ENCODE results near the gene INIP.

INIP gene

DNA sequence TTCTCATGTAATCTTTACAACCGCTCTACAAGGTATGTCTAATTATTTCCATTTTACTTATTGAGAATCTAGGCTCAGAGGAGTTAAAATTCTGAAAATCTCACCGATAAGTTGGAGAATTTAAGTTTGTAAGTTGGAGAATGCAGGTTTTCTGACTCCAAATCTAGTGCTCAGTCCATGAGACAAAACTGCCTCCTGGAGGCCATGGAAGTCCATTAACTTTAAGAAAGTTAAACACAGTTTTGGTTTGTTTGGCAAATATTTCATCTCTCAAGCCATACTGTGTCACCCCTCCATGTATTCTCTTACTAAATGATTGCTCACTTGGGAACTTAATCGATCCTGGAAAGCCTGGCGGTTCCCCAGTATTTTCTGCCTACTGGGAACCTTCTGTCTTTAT lies 52.6 kb downstream of the INIP start:
- DNase-seq = no peak

GRCh38 chr9:112664531-112664930 lies 53.4 kb downstream of the INIP start:
- no peak for DNase-seq

DNA sequence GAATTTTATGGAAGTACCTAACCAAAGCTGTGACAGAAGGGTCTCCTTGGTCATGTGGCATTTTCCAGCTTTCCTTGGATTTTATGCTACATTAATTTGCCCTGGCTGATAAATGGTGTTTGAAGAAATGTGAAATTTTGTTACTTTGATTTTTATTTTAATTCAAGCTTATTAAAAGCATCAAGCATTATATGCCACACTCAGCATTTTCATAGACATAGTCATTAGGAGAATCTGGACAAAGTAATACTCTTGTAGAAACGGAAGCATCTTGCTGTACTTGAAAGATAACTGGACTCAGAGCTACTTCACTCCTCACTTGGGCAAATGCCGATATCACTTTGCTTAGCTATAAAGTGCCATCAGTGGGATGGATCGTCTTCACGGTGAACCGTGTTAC lies 54.2 kb downstream of the INIP start:
- DNase-seq = no peak

- DNase-seq = no peak
Observed at GRCh38 chr9:112659906-112660305, 58.0 kb downstream of the INIP start.

DNA sequence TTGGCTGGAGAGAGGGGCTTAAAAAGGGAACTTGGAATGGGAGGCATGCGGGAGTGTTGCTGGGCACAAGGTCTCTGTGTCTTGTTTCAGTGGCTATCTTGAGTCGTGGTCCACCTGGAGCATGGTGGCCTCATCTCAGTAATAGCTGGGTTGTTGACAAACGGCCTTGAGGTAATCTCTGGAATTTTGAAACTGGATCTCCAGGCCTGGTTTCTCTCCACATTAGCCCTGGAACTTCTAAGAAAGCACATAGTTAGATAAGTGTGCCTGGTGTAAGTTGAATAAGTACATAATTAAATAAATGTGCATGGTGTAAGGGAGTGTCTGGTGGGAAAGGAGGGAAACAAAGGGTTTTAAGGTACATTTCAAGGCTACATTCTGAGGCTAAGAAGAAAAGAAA lies 62.2 kb downstream of the INIP start:
- DNase-seq = no peak

DNA sequence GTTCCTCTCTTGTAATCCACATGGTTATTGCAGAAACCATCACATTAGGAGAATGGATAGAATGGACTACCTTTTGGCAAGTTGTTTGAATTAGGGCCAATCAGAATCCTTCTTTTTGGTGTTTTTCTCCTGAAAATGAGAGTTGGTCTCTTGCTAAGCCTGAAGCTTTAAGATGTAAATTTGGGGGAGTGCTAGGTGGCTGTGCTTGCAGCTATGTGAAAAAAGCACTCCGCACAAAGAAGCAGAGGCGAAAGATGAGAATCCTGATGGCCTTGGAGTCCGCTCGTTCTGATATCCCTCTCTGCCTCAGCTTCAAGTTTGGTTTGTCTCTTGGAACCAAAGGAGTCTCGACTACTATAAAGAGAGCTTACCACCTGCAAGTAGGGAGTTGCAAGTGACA lies 63.6 kb downstream of the INIP start:
- no peak for DNase-seq

DNA sequence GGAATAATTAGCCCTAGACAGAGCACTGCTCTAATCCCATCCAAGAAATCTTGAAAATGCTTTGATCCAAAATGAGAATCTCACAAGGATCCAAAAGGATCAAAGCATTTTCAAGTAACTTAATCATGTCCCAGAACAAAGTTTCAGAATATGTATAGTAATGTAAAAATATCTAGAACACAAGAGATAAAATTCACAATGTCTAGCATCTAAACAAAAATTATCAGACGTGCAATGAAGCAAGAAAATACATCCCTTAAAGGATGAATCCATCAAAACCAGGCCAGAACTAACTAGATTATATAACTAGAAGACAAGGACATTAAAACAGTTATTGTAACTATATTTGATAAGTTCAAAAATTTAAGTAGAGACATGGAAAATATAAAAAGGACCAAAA lies 69.3 kb downstream of the INIP start:
- DNase-seq = no peak

- DNase-seq = no peak
Observed at GRCh38 chr9:112647596-112647995, 70.3 kb downstream of the INIP start.

DNA sequence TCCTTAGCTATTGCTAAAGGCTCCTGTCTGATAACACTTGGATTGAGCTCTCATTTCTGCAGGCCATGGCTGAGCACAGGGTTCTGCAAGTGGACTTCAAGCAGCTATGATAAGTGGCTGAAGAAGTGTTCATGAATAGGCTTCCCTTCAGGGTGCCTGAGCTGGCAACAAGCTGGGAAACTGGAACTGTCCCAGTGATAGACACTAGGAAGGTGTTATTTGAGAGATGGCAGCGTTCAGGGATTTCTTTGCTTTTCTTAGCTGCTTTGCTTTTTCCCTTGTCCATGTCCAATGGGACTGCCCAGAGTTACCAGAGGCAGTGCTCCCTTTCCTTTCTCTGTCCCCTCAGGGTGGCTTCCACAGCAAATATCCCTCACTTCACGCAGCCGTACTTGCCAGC lies 75.8 kb downstream of the INIP start:
- DNase-seq = no peak

GRCh38 chr9:112640311-112640710 lies 77.6 kb downstream of the INIP start:
- no peak for DNase-seq
